ENCODE results near the gene HSPA12B. TPM values are rescaled to one million over a fixed set of nuclear protein-coding genes. Genes with fewer than 3 reads are reported as not detected.

HSPA12B gene
- total and polyA plus RNA-seq, 2 of the 13 experiments (the other 11 are each of a cell fraction or from before 2014, with no cell fraction given): 0.01 TPM; not detected in 1

- TF ChIP-seq ZXDC (CRISPR knock-in tag; IDR thresholded peaks at IDR 0.05) (peak; percentile 86), ZNF678 (CRISPR knock-in tag; IDR thresholded peaks at IDR 0.05) (peak; percentile 92), NR3C1 (CRISPR knock-in tag; IDR thresholded peaks at IDR 0.05) (0 out of 2 replicates have a peak, but pooled peaks have one; percentile 75), ZBTB10 (CRISPR knock-in tag; IDR thresholded peaks at IDR 0.05; ENCODE audit: borderline replicate concordance) (peak; percentile 88), SP1 (IDR thresholded peaks at IDR 0.05) (no peak), SP1 (CRISPR knock-in tag; IDR thresholded peaks at IDR 0.05) (peak; percentile 95), JDP2 (CRISPR knock-in tag; IDR thresholded peaks at IDR 0.05; ENCODE audit: borderline replicate concordance) (no peak; the same call in 1 of the 2 replicates), PBX3 (CRISPR knock-in tag; IDR thresholded peaks at IDR 0.05; ENCODE audit: borderline replicate concordance) (peak; percentile 87; the same call in 1 of the 2 replicates), PHF5A (CRISPR knock-in tag; IDR thresholded peaks at IDR 0.05; ENCODE audit: low read depth, unreplicated experiment) (peak; percentile 85), ZSCAN29 (CRISPR knock-in tag; conservative IDR thresholded peaks at IDR 0.05) (peak; percentile 72), ARID2 (CRISPR knock-in tag; IDR thresholded peaks at IDR 0.05; ENCODE audit: borderline replicate concordance) (peak; percentile 99), ZBTB25 (CRISPR knock-in tag; IDR thresholded peaks at IDR 0.05) (no peak; the same call in 1 of the 2 replicates), KMT2A (CRISPR knock-in tag; IDR thresholded peaks at IDR 0.05) (peak; percentile 62), KAT2B (IDR thresholded peaks at IDR 0.05; ENCODE audit: borderline replicate concordance, low read depth, low read length) (no peak), NONO (IDR thresholded peaks at IDR 0.05) (no peak), NONO (CRISPR knock-in tag; conservative IDR thresholded peaks at IDR 0.05) (peak; percentile 67), ZNF510 (CRISPR knock-in tag; IDR thresholded peaks at IDR 0.05; ENCODE audit: low read depth) (peak; percentile 90; the same call in 1 of the 2 replicates), DNMT1 (CRISPR knock-in tag; IDR thresholded peaks at IDR 0.05) (no peak; the same call in 1 of the 2 replicates), REPIN1 (CRISPR knock-in tag; IDR thresholded peaks at IDR 0.05; ENCODE audit: borderline replicate concordance, low read depth) (peak; percentile 97), MAFK (conservative IDR thresholded peaks at IDR 0.05 in 1 of 2, IDR thresholded peaks at IDR 0.05 in 1 of 2; ENCODE audit: low read length in 2 of 2) (no peak), ZNF383 (CRISPR knock-in tag; IDR thresholded peaks at IDR 0.05; ENCODE audit: borderline replicate concordance) (peak; percentile 98), ZNF333 (CRISPR knock-in tag; IDR thresholded peaks at IDR 0.05; ENCODE audit: borderline replicate concordance) (peak; percentile 55; the same call in 1 of the 2 replicates)
Observed at GRCh38 chr20:3767427-3768341, 35.2 kb downstream of the HSPA12B start, which contains the start of gene ADISSP (continued).

Data from HepG2 (cell line).